Measurements from ENCODE around the gene CCDC149. TPM values are rescaled to one million over a fixed set of nuclear protein-coding genes. Genes with fewer than 3 reads are reported as not detected.

CCDC149 gene
- total and polyA plus RNA-seq, 4 donors, result 1.4 to 11.2 (median 3.4) TPM

- no peak overlapping the region for H3K9ac ChIP-seq (ENCODE audit: low read depth in 1 of 2, low read length in 2 of 2)
- no peaks in the 10 kb centered on the region for H3K9me3 ChIP-seq (ENCODE audit: control insufficient read depth in 4 of 4, low read length in 3 of 4)
- WGBS, result 96% methylated on average over 18 of the region's 18 CpGs
These were observed 96.0 kb downstream of the CCDC149 start for GRCh38 chr4:24816797-24817196.

GRCh38 chr4:24813732-24814131, 99.1 kb downstream of the CCDC149 start:
- Histone ChIP-seq H3K27ac (ENCODE audit: low read depth in 1 of 2, low read length in 2 of 2) (no peak overlapping the region), H3K36me3 (ENCODE audit: control insufficient read depth in 4 of 4, insufficient read depth in 3 of 4, low read depth in 1 of 4, low read length in 3 of 4) (peaks cover 1 to 10% (median 7%) of the 10 kb centered on the region in 4 donors), H3K9me3 (ENCODE audit: control insufficient read depth in 4 of 4, low read length in 3 of 4) (no peaks in the 10 kb centered on the region), H3K4me1 (ENCODE audit: control insufficient read depth in 4 of 4, insufficient read depth in 4 of 4, low read length in 3 of 4) (no peaks in the 10 kb centered on the region), H3K9ac (ENCODE audit: low read depth in 1 of 2, low read length in 2 of 2) (no peak overlapping the region), H3K4me3 (ENCODE audit: low read depth in 1 of 3, low read length in 3 of 3) (no peak overlapping the region), H3K27me3 (ENCODE audit: control insufficient read depth in 4 of 4, insufficient read depth in 4 of 4, low read length in 3 of 4) (no peaks in the 10 kb centered on the region)
- WGBS, result 91% methylated on average over 2 of the region's 2 CpGs
- TF ChIP-seq HNF4G (IDR thresholded peaks at IDR 0.05), result no peak
- no peak for TF ChIP-seq GABPA (IDR thresholded peaks at IDR 0.05 in 1 of 2, conservative IDR thresholded peaks at IDR 0.05 in 1 of 2)
- no peak for TF ChIP-seq NR2F2 (IDR thresholded peaks at IDR 0.05)
- TF ChIP-seq ATF3 (IDR thresholded peaks at IDR 0.05), result no peak
- no peak for TF ChIP-seq EGR1 (IDR thresholded peaks at IDR 0.05; ENCODE audit: low read depth in 2 of 2)
- no peak for DNase-seq (ENCODE audit: low spot score)

More at GRCh38 chr4:24816797-24817196, 96.0 kb downstream of the CCDC149 start:
- TF ChIP-seq SP1 (IDR thresholded peaks at IDR 0.05), result no peak
- TF ChIP-seq REST (IDR thresholded peaks at IDR 0.05), result no peak
- TF ChIP-seq HNF4A (conservative IDR thresholded peaks at IDR 0.05), result no peak
- no peak for TF ChIP-seq YY1 (IDR thresholded peaks at IDR 0.05)
- no peak for TF ChIP-seq EGR1 (IDR thresholded peaks at IDR 0.05; ENCODE audit: low read depth in 2 of 2)
- Histone ChIP-seq H3K4me3 (ENCODE audit: low read depth in 1 of 3, low read length in 3 of 3) (no peak overlapping the region), H3K36me3 (ENCODE audit: control insufficient read depth in 4 of 4, insufficient read depth in 3 of 4, low read depth in 1 of 4, low read length in 3 of 4) (peaks cover 1 to 15% (median 10%) of the 10 kb centered on the region in 4 donors), H3K27me3 (ENCODE audit: control insufficient read depth in 4 of 4, insufficient read depth in 4 of 4, low read length in 3 of 4) (no peaks in the 10 kb centered on the region), H3K4me1 (ENCODE audit: control insufficient read depth in 4 of 4, insufficient read depth in 4 of 4, low read length in 3 of 4) (no peaks in the 10 kb centered on the region), H3K27ac (ENCODE audit: low read depth in 1 of 2, low read length in 2 of 2) (no peak overlapping the region)
- DNase-seq (ENCODE audit: low spot score), result no peak

- Histone ChIP-seq H3K4me1 (ENCODE audit: control insufficient read depth in 4 of 4, insufficient read depth in 4 of 4, low read length in 3 of 4) (no peaks in the 10 kb centered on the region), H3K36me3 (ENCODE audit: control insufficient read depth in 4 of 4, insufficient read depth in 3 of 4, low read depth in 1 of 4, low read length in 3 of 4) (peaks cover 0 to 7% (median 3%) of the 10 kb centered on the region in 4 donors), H3K9ac (ENCODE audit: low read depth in 1 of 2, low read length in 2 of 2) (no peak overlapping the region), H3K27me3 (ENCODE audit: control insufficient read depth in 4 of 4, insufficient read depth in 4 of 4, low read length in 3 of 4) (no peaks in the 10 kb centered on the region), H3K27ac (ENCODE audit: low read depth in 1 of 2, low read length in 2 of 2) (no peak overlapping the region), H3K9me3 (ENCODE audit: control insufficient read depth in 4 of 4, low read length in 3 of 4) (no peaks in the 10 kb centered on the region), H3K4me3 (ENCODE audit: low read depth in 1 of 3, low read length in 3 of 3) (no peak overlapping the region)
- WGBS, result 94% methylated on average over 6 of the region's 6 CpGs
- DNase-seq (ENCODE audit: low spot score), result no peak
- TF ChIP-seq SP1 (IDR thresholded peaks at IDR 0.05) (no peak), YY1 (IDR thresholded peaks at IDR 0.05) (no peak), REST (IDR thresholded peaks at IDR 0.05) (no peak), RAD21 (IDR thresholded peaks at IDR 0.05) (no peak), HNF4G (IDR thresholded peaks at IDR 0.05) (no peak), GABPA (IDR thresholded peaks at IDR 0.05 in 1 of 2, conservative IDR thresholded peaks at IDR 0.05 in 1 of 2) (no peak), EGR1 (IDR thresholded peaks at IDR 0.05; ENCODE audit: low read depth in 2 of 2) (no peak), ZBTB33 (IDR thresholded peaks at IDR 0.05) (no peak), ATF3 (IDR thresholded peaks at IDR 0.05) (no peak), JUND (IDR thresholded peaks at IDR 0.05) (no peak), CTCF (IDR thresholded peaks at IDR 0.05; ENCODE audit: low read depth, low read length, missing input control) (no peak)
These were observed 101.8 kb downstream of the CCDC149 start for GRCh38 chr4:24810871-24811631.

All from liver (tissue), 9 donors.